HG03025 (cell line): ENCODE data around the gene ARHGAP31.

ENCODE experiments used
- ATAC-seq: cut with Tn5 transposase; IDR thresholded peaks from one replicate; pipeline ENCODE4 v1.9.1; 2021; ENCODE audit warnings: mild to moderate bottlenecking, moderate library complexity; ENCODE audit not compliant: unreplicated experiment, low FRiP score

Gene ARHGAP31

DNA sequence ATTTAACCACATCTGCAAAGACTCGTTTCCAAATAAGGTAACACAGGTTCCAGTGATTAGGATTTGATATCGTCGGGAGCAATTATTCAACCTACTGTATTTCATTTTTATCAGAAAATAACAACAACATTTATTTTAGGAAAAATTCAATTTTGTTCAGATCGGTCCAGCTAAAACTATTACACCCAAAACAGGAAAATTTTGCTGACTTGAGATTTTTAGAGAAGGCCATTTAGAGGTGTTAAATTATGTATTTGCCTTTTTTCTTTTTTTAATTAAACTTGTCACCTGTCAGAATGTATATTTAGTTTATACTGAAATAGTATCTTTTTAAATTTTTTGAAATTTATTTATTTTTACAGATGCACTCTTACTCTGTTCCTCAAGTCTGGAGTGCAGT, 81.3 kb downstream of the ARHGAP31 start:
- no peak for ATAC-seq

DNA sequence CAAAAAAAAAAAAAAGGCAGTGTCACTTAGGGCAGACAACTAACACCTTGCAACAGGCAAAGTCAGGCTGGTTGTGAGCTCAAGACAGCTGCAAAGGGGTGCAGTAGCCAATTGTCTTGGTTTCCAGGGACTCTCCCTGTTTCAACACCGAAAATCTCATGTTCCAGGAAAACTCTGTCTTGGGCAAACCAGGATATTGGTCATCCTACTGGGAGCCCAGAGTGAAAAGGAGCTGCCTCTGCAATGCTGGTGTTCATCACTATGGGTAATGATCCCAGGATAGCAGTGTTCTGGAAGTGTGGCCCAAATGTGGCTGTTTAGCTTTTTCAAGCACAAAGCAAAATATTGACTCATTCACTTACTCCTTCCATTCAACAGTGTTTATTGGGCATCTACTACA, 82.6 kb downstream of the ARHGAP31 start:
- no peak for ATAC-seq

DNA sequence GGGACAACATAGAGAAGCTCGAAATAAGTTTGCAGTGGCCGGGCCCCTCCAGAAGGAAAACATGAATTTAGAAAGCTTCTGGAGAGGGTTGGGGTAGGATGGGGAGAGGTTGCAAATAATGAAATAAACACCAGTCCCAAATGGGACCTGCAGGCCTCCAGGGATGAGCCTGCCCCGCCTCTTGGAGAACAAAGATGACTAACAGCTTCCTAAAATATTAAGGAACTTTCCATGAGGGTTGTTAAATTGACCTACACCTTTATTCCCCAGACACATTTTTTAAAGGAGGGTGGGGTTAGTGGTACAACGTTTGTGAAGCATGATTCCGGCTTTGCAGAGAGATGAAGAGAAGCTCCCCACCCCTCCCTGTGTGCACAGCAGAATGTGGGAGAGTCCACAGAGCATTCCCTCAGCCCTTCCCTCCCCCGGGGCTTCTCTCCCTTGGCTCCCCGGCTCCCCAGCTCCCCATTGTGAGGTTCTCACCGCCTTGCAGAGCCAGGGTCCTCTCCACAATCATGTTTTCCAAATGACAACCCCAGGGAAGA, 84.1 kb downstream of the ARHGAP31 start:
- ATAC-seq = no peak

DNA sequence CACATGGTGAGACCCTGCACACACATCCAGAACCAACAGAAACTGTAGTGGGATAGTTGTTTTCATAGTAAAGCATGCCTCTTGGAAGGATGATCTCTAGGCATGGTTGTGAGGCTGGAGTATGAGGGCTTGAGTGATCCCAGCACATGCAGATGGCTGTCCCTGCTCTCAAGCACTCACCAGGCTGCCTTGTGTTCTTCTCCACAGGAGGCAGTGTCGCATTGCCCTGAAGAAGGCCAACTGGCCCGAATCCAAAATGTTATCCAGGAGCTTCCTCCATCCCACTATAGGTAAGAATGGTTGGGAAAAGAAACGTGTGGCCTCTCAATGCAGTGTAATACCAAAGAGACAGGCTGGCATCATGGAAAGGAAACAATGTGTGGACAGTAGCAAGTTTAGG, 86.5 kb downstream of the ARHGAP31 start:
- ATAC-seq = no peak

DNA sequence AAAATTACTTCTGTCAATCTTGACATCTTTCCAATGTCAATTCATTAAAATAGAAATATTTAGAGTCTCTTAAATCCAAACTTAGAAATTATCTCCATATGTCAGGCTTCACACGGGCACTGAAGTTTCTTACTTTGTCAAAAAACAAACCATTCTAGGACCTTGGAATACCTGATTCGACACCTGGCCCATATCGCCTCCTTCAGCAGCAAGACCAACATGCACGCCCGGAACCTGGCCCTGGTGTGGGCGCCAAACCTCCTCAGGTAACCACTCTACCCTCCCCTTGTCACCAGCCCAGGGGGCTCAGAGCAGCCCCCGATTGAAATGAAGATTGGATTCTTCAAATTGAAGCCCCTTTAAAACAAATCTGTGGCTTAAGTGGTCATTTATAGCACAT, 88.0 kb downstream of the ARHGAP31 start:
- ATAC-seq = no peak

DNA sequence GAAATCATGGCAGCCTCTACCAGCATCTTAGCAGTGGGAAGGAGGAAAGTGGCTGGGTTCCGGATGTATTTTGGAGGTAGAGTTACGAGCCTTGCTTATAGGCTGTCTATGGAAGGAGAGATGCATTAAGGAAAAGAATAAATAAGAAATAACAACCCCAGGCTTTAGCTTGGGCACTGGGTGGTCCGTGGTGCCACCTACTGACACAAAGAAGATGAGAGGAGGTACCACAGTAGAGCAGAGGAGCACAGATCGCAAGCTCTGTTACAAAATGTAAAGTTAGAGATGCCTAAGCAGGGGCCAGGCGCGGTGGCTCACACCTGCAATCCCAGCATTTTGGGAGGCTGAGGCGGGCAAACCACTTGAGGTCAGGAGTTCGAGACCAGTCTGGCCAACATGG, 94.4 kb downstream of the ARHGAP31 start:
- ATAC-seq = no peak

DNA sequence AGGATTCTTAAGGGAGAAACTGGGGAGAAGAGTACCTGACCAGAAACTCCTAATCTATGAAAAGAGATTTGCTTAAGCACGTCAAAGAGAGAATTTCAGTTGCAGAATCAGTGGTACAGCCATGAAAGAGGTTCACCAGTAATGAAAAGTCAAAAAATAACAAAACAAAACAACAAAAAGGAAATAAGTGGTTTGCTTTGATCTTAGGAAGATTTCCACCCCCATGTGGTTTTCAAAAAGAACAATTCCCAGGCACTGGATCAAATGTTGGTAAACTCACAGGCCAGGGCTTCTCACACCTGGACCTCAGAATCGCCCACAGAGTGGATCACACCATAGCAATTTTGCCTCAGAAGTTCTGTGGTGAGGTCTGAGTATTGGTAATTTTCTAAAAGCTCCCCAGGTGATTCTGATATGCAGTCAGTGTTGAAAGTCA, 101.8 kb downstream of the ARHGAP31 start:
- peak; percentile 79 for ATAC-seq

DNA sequence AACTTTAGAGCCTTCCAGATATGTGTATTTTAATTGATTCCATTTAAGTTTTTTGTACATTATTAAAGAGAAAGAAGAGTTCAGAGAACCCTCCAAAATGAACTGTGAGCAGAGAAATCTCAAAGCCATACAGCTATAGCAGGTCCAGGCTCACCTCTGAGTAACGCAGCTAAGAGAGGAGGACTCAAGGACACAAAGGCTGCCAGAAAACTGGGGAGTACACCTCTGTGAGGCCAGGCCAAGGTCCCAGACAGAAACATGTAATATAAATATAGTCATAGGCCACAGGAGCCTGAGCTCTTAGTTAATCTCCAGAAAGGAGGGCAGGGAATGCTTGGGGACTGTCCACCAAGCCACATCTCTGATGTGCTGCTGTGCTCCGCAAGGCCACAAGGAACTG, 102.7 kb downstream of the ARHGAP31 start:
- no peak for ATAC-seq

DNA sequence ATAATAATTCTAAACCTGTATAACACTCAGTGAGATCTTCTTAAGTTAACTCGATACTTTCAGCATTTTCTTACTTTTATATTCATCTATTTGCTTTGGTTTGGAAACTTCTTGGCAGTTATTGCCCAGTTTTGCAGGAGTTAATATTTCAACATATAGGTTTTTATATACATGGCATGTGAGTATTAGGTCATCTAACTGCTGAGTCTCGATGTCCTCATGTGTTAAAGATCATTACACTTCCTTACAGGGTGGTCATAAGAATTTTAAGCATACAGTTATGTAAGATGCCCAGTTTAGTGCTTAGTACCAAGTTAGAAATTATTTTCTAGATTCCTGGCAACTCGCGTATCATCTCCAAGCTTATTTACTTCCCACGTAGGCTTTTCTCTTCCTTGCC, 106.3 kb downstream of the ARHGAP31 start:
- ATAC-seq = no peak

DNA sequence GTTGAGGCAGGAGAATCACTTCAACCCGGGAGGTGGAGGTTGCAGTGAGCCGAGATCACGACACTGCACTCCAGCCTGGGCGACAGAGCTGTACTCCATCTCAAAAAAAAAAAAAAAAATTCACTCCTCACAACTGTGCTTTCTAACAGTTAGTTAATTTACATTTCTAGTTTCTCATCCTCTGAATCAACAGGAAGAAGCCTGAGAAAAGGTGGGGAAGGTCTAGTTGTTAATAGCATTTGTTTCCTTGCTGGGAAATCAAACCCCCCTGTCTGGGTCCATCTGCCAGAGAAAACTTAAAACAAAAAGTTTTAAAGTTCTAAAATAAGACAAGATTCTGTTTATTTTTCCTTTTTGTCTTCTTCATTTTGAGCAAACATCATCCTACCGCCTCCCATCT, 106.9 kb downstream of the ARHGAP31 start:
- ATAC-seq = peak; percentile 58

DNA sequence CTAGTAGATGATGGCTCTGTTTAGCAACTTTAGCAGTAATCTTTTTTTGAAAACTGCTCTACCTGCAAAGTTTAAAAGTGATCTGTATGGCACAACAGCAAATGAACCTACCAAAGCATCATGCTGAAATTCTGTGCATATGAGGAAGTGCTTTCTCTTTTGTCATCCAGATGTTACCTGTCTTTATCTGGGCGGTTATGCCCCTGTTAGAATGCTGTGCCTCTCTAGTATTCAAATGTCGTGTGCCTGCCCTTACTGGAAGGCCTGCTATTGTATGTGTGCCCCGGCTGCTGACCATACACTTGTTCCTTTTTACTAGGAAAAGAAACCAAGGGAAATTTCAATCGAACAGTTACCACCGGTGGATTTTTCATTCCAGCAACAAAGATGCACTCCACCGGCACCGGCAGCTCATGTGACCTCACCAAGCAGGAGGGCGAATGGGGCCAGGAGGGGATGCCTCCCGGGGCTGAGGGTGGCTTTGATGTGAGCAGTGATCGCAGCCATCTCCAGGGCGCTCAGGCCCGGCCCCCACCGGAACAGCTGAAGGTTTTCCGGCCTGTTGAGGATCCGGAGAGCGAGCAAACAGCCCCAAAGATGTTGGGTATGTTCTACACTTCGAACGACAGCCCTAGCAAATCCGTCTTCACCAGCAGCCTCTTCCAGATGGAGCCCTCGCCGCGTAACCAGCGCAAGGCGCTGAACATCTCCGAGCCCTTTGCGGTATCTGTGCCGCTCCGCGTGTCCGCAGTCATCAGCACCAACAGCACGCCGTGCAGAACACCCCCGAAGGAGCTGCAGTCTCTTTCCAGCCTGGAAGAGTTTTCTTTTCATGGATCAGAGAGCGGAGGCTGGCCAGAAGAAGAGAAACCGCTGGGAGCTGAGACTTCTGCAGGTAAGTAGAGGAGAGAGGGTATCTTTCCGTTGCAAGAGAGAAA, 107.6 kb downstream of the ARHGAP31 start:
- ATAC-seq = peak; percentile 72

DNA sequence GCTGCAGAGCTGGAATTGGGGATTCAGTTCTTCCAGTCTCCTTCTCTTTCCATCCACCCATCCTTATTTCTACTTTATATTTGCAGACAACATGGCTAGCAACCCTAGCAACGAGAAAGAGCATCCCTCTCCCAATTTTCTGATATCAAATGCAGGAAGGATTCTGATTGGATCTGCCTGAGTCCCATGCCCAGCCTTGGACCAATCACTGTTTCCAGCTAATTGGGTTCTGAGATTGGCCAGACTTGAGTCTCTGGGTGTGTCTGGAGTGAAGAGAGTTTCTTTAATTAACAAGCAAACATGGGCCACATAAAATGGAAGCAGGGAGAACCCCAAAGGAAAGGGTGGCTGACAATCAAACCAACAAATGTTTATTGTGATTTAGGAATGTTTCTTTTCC, 108.6 kb downstream of the ARHGAP31 start:
- no peak for ATAC-seq

DNA sequence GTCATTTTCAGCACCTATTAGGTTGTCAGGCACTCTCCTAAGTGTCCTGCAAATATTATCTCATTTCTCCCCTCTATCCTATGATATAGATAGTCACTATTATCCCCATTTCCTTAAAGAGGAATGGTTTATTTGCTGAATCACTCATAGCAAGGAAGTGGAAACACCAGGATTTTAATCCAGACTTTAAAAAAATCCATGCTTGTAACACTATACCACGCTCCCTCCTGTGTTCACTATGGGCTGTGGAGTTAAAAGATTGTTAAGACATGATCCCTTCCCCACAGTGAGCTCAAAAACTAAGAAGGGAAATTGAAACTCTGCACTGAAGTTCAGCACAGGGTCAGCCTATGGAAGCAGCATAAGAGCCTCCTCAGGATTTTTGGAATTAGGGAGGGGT, 109.0 kb downstream of the ARHGAP31 start:
- ATAC-seq = no peak

DNA sequence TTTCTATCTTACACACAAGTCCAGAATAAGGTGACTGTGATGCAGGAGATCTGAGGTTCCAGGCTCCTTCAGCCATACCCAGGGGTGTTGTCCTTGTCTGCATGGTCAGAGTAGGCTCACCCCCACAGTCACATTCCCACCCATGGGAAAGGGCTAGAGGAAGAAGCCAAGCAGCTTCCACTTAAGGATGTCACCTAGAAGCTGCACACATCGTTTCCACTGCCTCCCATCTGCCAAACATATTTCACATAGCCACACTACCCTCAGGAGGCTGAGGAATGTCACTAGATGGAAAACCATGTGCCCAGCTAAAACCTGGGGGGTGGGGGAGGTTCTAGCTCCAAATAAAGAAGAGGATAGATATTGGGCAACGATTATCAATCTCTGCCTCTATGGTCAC, 111.1 kb downstream of the ARHGAP31 start:
- ATAC-seq = no peak

DNA sequence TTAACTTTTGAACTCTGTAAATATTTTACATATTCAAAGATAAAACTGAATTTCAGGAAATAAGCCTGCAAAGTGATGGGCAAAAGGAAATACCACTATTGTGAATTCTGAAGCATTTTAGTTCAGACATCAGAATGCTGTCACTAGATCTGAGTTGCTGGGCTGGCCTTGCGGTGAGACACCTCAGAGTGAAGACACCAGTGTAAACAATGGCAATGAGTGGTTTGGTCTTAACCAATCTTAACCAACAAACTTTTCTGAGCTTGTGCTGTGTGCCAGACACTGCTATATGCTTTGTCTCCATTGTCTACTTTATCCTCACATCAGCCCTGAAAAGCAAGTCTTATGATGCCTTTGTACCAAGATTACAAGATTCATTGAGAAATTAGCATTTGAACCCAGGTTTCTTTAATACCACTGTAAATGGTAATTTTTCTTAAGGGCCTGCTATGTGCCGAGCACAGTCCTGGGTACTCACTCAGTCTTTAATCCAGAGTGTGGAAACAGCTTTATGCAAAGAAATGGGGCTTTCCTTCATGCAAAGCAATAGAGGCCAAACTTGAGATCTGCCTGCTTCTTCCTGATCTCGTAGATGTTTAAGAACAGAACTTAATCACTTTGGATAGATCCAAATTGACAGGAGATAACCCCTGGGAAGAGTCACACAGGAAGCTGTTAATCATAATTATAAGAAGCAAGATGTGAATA, 114.2 kb downstream of the ARHGAP31 start:
- ATAC-seq = no peak

DNA sequence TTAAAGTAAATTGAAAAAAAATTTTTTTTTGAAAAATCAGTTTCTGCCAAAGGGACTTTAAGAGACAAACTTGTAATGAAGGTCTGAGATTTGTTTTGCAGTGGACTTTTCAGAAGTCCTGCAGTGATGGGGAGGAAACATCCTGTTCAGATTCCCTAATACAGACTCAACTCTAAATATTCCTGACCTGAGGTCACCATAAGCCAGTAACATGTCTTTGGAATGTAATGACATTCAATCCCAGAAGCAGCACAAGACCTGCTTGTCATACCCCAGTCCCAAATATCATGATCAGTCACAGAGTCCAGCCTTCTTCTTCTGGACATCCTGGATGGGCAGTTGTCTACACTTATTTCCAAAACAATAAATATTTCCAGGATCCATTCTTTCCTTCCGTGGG, 115.7 kb downstream of the ARHGAP31 start:
- ATAC-seq = no peak

DNA sequence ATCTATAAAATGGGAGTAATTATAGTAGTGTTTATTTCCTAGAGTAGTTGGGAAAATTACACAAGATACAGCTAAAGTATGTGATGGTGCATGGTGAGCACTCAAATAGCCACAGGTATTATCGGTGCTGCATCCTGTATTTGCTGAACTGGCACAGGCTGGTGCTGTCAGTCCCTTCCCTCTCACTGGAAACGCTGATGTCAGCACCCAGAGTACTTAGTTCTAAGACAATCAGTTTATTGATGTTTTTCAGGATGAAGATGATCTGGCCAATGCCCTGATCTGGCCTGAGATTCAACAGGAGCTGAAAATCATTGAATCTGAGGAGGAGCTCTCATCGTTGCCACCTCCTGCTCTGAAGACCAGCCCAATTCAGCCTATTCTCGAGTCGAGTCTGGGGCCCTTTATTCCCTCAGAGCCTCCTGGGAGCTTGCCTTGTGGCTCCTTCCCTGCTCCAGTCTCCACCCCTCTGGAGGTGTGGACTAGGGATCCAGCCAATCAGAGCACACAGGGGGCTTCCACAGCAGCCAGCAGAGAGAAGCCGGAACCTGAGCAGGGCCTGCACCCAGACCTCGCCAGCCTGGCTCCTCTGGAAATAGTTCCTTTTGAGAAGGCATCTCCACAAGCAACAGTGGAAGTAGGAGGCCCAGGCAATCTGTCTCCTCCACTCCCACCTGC, 119.6 kb downstream of the ARHGAP31 start:
- no peak for ATAC-seq

DNA sequence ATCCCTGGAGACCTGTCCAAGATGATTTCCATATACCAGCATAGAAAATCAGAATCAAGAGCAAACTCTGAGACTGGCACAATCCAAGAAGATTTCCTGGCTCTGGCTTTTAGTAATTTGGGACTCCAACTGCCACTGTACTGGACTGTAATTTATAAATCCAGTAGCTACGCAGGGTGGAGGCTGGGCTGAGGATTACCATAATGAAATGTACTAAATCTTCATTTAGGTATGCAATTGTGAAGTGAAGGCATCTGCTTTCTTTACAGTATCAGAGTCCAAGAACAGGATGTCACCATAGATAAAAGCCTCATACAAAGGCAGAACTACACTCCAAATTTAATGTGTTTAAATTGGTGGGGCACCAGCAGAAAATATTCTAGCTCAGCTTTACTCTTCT, 122.7 kb downstream of the ARHGAP31 start:
- no peak for ATAC-seq

DNA sequence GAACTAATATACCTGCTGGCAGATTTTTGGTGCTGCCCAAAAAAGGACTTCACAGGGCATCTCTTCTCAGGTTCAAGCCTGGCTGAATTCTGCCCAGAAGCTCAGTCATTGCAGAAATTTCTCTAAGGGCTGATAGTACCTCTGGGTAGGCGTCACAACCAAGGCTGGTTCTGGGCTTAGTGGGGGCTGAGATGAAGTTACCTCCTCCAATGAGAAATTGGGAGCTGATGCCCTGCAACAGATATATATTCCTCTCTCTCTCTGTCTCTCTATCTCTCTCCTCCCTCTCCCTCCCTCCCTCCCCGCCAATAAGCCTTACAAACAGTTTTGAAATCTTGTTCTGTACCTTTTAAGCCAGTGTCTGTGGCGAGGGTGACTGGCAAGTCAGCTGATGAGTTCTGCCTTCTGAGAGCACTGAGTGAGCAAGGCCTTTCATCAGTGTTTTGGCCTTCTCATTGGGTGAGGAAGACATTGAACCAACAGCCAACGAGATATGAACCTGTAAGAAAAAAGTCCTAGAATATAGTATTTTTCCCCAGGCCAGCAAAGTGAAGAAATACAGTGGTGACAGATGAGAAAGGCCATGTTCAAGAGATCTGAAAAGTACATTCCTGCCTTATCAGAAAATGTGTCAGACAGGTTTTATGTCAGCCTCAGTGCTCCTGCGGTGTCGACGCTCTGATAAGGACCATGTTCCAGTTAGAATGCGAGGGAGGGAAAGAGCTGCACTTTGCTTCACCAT, 123.8 kb downstream of the ARHGAP31 start:
- no peak for ATAC-seq

DNA sequence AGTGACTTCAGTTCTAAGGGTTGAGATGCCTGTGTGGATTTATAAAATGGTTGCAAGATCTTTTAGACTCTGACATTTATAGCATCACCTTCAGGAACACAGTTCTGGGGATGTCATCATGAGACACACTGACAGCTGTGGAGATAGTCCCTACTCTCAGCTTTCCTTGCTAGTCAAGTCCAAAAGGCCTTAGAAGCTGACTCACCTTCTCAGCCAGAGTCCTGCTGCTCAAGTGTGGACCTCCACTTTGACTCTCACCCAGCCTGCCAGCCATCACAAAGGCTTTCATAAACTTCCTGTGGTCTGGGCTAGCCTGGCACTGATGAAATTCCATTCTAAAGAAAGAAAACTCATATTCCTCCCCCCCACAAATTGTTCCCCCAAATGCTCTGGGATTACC, 124.5 kb downstream of the ARHGAP31 start:
- ATAC-seq = no peak
